Vagina (tissue), 2 donors: ENCODE measurements around the gene TRIM69.

Experiments used
- CTCF ChIP-seq, 3 experiments: fragments of 450-650 bp in 2 of 3; fragments of 200-600 bp in 1 of 3; sonication (generic) in 1 of 3; IDR thresholded peaks; one replicate each; pipeline ENCODE4 v1.5.1; 2017 to 2019; ENCODE audit warnings: antibody characterized with exemption in 3 of 3, mild to moderate bottlenecking in 2 of 3, moderate library complexity in 2 of 3
- POLR2A ChIP-seq, 2 donors: fragments of 450-650 bp; IDR thresholded peaks; one replicate each; pipeline ENCODE4 v1.6.1; 2017; ENCODE audit warnings: antibody characterized with exemption in 2 of 2, mild to moderate bottlenecking in 2 of 2, moderate library complexity in 2 of 2
- POLR2AphosphoS5 ChIP-seq, 2 donors: sonication (generic); formaldehyde crosslinking; IDR thresholded peaks; one replicate each; pipeline ENCODE4 v1.9.0; 2017; ENCODE audit warnings: antibody characterized with exemption in 2 of 2, mild to moderate bottlenecking in 2 of 2, low read depth in 1 of 2; ENCODE audit not compliant: insufficient read depth in 1 of 2

GRCh38 chr15:44715797-44716334 is 20.5 kb upstream of the TRIM69 start:
- TF ChIP-seq CTCF (IDR thresholded peaks at IDR 0.05) (no peak), POLR2A (IDR thresholded peaks at IDR 0.05) (no peak), POLR2AphosphoS5 (IDR thresholded peaks at IDR 0.05; ENCODE audit: insufficient read depth in 1 of 2, low read depth in 1 of 2) (no peak)
